ENCODE data around the gene CDK5RAP2.
A peak's percentile ranks its signal among the peaks of the same experiment; 100 is the strongest.

DNA sequence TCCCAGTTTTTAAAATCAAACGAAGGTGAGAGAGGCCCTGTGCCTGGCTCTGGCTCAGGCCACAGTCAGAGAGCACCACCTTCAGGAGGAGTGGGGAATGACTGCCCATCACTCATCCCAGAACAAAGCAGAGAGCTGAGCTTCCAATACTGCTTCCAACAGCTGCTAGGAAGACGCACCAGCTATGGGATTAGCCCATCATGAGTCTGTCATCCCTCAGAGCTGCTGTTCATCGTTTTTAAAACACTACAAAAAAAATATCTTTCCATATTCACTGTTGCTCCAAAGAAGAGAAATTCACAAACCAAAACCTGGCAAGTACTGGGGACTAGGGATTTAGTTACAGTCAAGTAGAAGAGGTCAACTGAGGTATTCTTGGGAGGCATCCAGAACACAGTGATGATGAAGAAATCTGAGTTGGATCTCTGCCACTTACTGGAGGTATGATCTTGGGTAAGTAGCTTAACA lies 102.4 kb downstream of the CDK5RAP2 start:
- TF ChIP-seq POLR2AphosphoS5 (IDR thresholded peaks at IDR 0.05; ENCODE audit: low read depth) (no peak), CTCF (IDR thresholded peaks at IDR 0.05; ENCODE audit: insufficient read depth, low read length) (peak; percentile 78), GABPA (IDR thresholded peaks at IDR 0.05; ENCODE audit: low read depth) (no peak), SPI1 (IDR thresholded peaks at IDR 0.05; ENCODE audit: borderline replicate concordance, low read depth) (no peak)
- TF ChIP-seq, protein P1, sequence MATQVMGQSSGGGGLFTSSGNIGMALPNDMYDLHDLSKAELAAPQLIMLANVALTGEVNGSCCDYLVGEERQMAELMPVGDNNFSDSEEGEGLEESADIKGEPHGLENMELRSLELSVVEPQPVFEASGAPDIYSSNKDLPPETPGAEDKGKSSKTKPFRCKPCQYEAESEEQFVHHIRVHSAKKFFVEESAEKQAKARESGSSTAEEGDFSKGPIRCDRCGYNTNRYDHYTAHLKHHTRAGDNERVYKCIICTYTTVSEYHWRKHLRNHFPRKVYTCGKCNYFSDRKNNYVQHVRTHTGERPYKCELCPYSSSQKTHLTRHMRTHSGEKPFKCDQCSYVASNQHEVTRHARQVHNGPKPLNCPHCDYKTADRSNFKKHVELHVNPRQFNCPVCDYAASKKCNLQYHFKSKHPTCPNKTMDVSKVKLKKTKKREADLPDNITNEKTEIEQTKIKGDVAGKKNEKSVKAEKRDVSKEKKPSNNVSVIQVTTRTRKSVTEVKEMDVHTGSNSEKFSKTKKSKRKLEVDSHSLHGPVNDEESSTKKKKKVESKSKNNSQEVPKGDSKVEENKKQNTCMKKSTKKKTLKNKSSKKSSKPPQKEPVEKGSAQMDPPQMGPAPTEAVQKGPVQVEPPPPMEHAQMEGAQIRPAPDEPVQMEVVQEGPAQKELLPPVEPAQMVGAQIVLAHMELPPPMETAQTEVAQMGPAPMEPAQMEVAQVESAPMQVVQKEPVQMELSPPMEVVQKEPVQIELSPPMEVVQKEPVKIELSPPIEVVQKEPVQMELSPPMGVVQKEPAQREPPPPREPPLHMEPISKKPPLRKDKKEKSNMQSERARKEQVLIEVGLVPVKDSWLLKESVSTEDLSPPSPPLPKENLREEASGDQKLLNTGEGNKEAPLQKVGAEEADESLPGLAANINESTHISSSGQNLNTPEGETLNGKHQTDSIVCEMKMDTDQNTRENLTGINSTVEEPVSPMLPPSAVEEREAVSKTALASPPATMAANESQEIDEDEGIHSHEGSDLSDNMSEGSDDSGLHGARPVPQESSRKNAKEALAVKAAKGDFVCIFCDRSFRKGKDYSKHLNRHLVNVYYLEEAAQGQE (IDR thresholded peaks at IDR 0.05; ENCODE audit: insufficient replicate concordance, low read depth): no peak
